Glomerular visceral epithelial cell (primary cell): ENCODE measurements around the gene HIP1.
A peak's percentile ranks its signal among the peaks of the same experiment; 100 is the strongest.
"Not testable (repeated sequence)": the region's sequence is repeated elsewhere in the genome, so short reads cannot be mapped to it uniquely, and the experiment has no call there.

ENCODE experiments used
- DNase-seq: peaks from one replicate; pipeline ENCODE4 v3.0.0-alpha.2; 2016; ENCODE audit errors: extremely low spot score

Gene HIP1

DNA sequence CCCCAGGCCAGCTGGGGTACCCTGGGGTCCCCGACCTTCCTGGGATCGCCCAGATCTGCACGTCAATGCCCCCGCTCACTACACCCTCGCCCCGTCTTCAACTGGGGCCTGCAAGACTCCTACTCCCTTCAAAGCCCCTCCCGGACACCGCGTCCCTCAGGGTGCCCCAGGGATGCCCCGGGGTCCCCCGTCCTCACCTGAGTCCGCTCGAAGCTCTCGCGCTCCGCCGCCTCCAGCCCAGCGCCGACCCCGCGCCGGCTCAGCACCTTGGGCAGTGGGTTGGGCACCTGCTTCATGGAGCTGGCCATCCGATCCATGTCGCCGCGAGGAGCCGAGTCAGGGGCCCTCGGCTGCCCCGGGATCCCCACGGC, at the start of gene HIP1:
HIP1 (minus strand) TSS at position 338 of the 371 bp plus-strand sequence; CDS start at position 317, 21 bp downstream.
- DNase-seq: no peak

GRCh38 chr7:75788154-75788847, 49.6 kb upstream of the HIP1 start:
- not testable (repeated sequence) for DNase-seq

GRCh38 chr7:75783058-75783457, 44.3 kb upstream of the HIP1 start:
- DNase-seq: not testable (repeated sequence)

- DNase-seq: not testable (repeated sequence)
These were observed 42.0 kb upstream of the HIP1 start for GRCh38 chr7:75780647-75781273.

DNA sequence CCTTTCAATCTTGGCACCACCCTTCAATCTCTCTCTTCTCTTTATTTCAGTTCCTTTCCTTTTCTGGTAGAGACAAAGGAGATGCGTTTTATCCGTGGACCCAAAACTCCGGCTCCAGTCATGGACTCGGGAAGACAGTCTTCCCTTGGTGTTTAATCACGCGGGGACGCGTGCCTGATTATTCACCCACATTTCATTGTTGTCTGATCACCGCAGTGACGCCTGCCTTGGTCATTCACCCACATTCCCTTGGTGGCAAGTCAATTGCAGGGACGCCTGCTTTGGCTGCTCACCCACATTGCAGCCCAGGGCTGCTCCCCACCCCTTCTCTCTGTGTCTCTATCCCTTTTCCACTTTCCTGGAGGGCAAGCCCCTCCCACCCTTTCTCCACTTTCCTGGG, 40.8 kb upstream of the HIP1 start:
- peak; percentile 14 for DNase-seq

- DNase-seq: not testable (repeated sequence)
These were observed 40.3 kb upstream of the HIP1 start for GRCh38 chr7:75779035-75779434.

DNA sequence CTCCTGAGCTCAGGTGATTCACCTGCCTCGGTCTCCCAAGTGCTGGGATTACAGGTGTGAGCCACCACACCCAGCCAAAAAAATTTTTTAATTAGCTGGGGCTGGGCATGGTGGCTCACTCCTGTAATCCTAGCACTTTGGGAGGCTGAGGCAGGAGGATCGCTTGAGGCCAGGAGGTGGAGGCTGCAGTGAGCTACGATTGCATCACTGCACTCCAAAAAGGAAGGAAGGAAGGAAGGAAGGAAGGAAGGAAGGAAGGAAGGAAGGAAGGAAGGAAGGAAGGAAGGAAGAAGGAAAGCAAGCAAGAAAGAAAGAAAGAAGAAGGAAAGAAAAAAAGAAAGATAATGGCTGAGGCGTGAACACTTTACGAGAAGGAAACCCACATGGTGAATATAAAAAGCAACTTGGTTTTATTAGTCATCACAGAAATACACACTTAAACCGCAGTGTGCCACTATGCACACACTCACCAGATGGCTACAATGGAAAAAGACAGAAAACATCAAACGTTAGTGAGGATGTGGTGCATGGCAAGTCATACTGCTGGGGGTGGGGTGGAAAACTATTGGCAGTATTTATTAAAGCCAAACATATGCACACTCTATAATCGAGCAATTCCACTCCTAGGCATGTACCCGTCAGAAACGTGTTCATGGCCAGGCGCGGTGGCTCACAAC, 37.7 kb upstream of the HIP1 start:
- DNase-seq: peak; percentile 54

GRCh38 chr7:75773958-75774357, 35.2 kb upstream of the HIP1 start:
- DNase-seq: not testable (repeated sequence)

- peak; percentile 20 for DNase-seq
These were observed 33.6 kb upstream of the HIP1 start, which contains the start of gene CCL26 for GRCh38 chr7:75772081-75773077. Gene CCL26 (minus strand): TSS chr7:75772211. CDS start chr7:75772176, 35 bp downstream.

DNA sequence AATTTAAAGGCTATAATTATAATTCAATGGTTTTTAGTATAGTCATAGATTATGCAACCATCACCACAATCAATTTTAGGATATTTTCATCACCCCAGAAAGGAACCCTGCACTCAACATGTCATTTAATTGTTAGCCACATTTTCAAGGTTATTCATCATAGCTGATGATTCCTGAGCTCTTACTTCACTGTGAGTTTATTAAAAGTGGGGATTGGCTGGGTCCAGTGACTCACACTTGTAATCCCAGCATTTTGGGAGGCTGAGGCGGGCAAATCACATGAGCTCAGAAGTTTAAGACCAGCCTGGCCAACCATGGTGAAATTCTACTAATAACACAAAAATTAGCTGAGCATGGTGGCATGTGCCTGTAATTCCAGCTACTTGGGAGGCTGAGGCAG, 32.5 kb upstream of the HIP1 start:
- no peak for DNase-seq

GRCh38 chr7:75762350-75762917, 23.7 kb upstream of the HIP1 start:
- DNase-seq: peak; percentile 49

DNA sequence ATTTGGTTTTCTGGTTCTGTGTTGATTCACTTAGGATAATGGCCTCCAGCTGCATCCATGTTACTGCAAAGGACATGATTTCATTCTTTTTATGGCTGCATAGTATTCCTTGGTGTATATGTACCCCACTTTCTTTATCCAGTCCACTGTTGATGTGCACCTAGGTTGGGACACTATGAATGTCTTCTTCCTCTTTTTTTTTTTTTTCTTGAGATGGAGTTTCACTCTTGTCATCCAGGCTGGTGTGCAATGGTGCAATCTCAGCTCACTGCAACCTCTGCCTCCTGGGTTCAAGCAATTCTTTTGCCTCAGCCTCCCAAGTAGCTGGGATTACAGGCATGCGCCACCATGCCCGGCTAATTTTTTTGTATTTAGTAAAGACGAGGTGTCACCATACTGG, 23.1 kb upstream of the HIP1 start:
- not testable (repeated sequence) for DNase-seq

- DNase-seq: no peak
These were observed 19.8 kb upstream of the HIP1 start for GRCh38 chr7:75758491-75758890.

- no peak for DNase-seq
These were observed 19.1 kb upstream of the HIP1 start for GRCh38 chr7:75757860-75758259.

- peak; percentile 49 for DNase-seq
These were observed 18.4 kb upstream of the HIP1 start for GRCh38 chr7:75756991-75757676.

- no peak for DNase-seq
These were observed 17.7 kb upstream of the HIP1 start for GRCh38 chr7:75756206-75756990.

GRCh38 chr7:75743455-75743859, 4.7 kb upstream of the HIP1 start:
- DNase-seq: no peak

GRCh38 chr7:75740846-75741497, 2.2 kb upstream of the HIP1 start:
- no peak for DNase-seq
